SK-N-SH (cell line): ENCODE results near the gene RSRC1.

Source experiments
- ELF1 ChIP-seq: IDR thresholded peaks from 2 replicates; pipeline ENCODE4 v1.4.0; 2012
- EP300 ChIP-seq, 2 experiments: IDR thresholded peaks; 2 replicates each; pipeline versions ENCODE4 v1.4.0 to v1.6.1; 2012; ENCODE audit warnings: borderline replicate concordance in 1 of 2, low read depth in 1 of 2, low read length in 1 of 2
- FOXM1 ChIP-seq: IDR thresholded peaks from 2 replicates; pipeline ENCODE4 v1.4.0; 2012; ENCODE audit warnings: low read depth, mild to moderate bottlenecking
- GABPA ChIP-seq: IDR thresholded peaks from 2 replicates; pipeline ENCODE4 v1.4.0; 2012; ENCODE audit warnings: low read depth, mild to moderate bottlenecking
- JUND ChIP-seq: IDR thresholded peaks from 2 replicates; pipeline ENCODE4 v1.4.0; 2012
- POLR2AphosphoS5 ChIP-seq: IDR thresholded peaks from 2 replicates; pipeline ENCODE4 v1.6.1; 2012; ENCODE audit warnings: low read depth, low read length
- TAF1 ChIP-seq: IDR thresholded peaks from 2 replicates; pipeline ENCODE4 v1.6.1; 2012; ENCODE audit warnings: low read depth, mild to moderate bottlenecking, low read length, moderate library complexity, borderline replicate concordance
- YY1 ChIP-seq: IDR thresholded peaks from 2 replicates; pipeline ENCODE4 v1.4.0; 2012; ENCODE audit warnings: low read depth, mild to moderate bottlenecking
- TF ChIP-seq, protein P1 (sequence below): fragments of 150-350 bp; IDR thresholded peaks from 2 replicates; pipeline ENCODE4 v1.6.1; 2017; ENCODE audit warnings: antibody characterized with exemption, low read length, low read depth, borderline replicate concordance
- TF ChIP-seq, protein P2 (sequence below): fragments of 200-600 bp; sonication (generic); IDR thresholded peaks from 2 replicates; pipeline ENCODE4 v1.6.1; 2017; ENCODE audit warnings: antibody characterized with exemption, mild to moderate bottlenecking, moderate library complexity
- TF ChIP-seq, protein P3 (sequence below): IDR thresholded peaks from 2 replicates; pipeline ENCODE4 v1.4.0; 2012; ENCODE audit warnings: low read depth
- TF ChIP-seq, protein P4 (sequence below): fragments of 150-350 bp; IDR thresholded peaks from 2 replicates; pipeline ENCODE4 v1.6.1; 2016; ENCODE audit warnings: mild to moderate bottlenecking, low read depth, low read length

DNA sequence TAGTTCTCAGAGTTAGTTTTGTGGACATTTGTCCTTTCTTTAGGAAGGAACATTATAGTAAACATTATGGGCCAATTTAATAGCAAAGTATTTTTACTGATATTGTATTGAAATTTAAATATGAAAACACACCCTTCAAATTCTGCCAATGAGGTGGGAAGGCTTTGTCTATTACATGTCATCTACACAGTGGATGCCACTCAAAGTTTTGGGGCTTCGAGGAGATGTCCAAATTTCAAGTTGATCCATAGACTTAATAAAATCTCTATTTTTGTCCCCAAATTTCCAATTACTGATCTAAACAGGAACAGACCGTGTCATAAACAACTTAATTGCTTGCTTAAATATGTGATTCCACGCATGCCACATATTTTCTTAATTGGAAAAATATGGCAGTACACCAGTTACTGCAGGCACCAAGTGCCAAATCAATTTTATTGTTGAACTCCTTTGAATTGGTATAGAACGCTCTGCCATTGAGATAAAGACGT, 5.4 kb upstream of the RSRC1 start:
- TF ChIP-seq, protein P1, sequence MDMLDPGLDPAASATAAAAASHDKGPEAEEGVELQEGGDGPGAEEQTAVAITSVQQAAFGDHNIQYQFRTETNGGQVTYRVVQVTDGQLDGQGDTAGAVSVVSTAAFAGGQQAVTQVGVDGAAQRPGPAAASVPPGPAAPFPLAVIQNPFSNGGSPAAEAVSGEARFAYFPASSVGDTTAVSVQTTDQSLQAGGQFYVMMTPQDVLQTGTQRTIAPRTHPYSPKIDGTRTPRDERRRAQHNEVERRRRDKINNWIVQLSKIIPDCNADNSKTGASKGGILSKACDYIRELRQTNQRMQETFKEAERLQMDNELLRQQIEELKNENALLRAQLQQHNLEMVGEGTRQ, result no peak
- TF ChIP-seq GABPA, result no peak
- TF ChIP-seq, protein P2, sequence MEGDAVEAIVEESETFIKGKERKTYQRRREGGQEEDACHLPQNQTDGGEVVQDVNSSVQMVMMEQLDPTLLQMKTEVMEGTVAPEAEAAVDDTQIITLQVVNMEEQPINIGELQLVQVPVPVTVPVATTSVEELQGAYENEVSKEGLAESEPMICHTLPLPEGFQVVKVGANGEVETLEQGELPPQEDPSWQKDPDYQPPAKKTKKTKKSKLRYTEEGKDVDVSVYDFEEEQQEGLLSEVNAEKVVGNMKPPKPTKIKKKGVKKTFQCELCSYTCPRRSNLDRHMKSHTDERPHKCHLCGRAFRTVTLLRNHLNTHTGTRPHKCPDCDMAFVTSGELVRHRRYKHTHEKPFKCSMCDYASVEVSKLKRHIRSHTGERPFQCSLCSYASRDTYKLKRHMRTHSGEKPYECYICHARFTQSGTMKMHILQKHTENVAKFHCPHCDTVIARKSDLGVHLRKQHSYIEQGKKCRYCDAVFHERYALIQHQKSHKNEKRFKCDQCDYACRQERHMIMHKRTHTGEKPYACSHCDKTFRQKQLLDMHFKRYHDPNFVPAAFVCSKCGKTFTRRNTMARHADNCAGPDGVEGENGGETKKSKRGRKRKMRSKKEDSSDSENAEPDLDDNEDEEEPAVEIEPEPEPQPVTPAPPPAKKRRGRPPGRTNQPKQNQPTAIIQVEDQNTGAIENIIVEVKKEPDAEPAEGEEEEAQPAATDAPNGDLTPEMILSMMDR, result no peak
- no peak for TF ChIP-seq POLR2AphosphoS5
- no peak for TF ChIP-seq EP300 (IDR thresholded peaks at IDR 0.05; ENCODE audit: borderline replicate concordance in 1 of 2, low read depth in 1 of 2, low read length in 1 of 2)
- no peak for TF ChIP-seq TAF1
- TF ChIP-seq ELF1, result no peak
- TF ChIP-seq, protein P3, sequence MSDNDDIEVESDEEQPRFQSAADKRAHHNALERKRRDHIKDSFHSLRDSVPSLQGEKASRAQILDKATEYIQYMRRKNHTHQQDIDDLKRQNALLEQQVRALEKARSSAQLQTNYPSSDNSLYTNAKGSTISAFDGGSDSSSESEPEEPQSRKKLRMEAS, result no peak
- TF ChIP-seq, protein P4, sequence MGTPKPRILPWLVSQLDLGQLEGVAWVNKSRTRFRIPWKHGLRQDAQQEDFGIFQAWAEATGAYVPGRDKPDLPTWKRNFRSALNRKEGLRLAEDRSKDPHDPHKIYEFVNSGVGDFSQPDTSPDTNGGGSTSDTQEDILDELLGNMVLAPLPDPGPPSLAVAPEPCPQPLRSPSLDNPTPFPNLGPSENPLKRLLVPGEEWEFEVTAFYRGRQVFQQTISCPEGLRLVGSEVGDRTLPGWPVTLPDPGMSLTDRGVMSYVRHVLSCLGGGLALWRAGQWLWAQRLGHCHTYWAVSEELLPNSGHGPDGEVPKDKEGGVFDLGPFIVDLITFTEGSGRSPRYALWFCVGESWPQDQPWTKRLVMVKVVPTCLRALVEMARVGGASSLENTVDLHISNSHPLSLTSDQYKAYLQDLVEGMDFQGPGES, result no peak
- TF ChIP-seq JUND, result no peak
- no peak for TF ChIP-seq YY1
- no peak for TF ChIP-seq FOXM1
